Smooth muscle cell (in vitro differentiated cells): Measurements from ENCODE around the gene PRKCB. TPM values are rescaled to one million over a fixed set of nuclear protein-coding genes. Genes with fewer than 3 reads are reported as not detected.
A peak's percentile ranks its signal among the peaks of the same experiment; 100 is the strongest.

Experiments
- DNase-seq: peaks from one replicate; lab custom pipeline; 2025; ENCODE audit not compliant: unreplicated experiment; lab: John Stamatoyannopoulos, UW
- H2AFZ ChIP-seq: fragments of 200-600 bp; sonication (generic); 2 replicates; pipeline ENCODE4 v1.6.0; 2016; ENCODE audit warnings: antibody characterized with exemption, low read depth, mild to moderate bottlenecking
- H3F3A ChIP-seq: fragments of 200-600 bp; sonication (generic); 2 replicates; pipeline ENCODE4 v1.6.0; 2017; ENCODE audit warnings: antibody characterized with exemption, low read depth
- H3K27ac ChIP-seq: fragments of 200-600 bp; sonication (generic); 2 replicates; pipeline ENCODE4 v1.5.1; 2016; ENCODE audit warnings: low read depth, mild to moderate bottlenecking
- H3K27me3 ChIP-seq: fragments of 200-600 bp; sonication (generic); 2 replicates; pipeline ENCODE4 v1.6.1; 2016; ENCODE audit warnings: low read depth, mild to moderate bottlenecking
- H3K36me3 ChIP-seq: fragments of 200-600 bp; sonication (generic); 2 replicates; pipeline ENCODE4 v1.5.1; 2016; ENCODE audit warnings: low read depth
- H3K4me1 ChIP-seq: fragments of 200-600 bp; sonication (generic); 2 replicates; pipeline ENCODE4 v1.5.1; 2016; ENCODE audit warnings: low read depth
- H3K4me2 ChIP-seq: fragments of 200-600 bp; sonication (generic); 2 replicates; pipeline ENCODE4 v1.6.0; 2016; ENCODE audit warnings: mild to moderate bottlenecking
- H3K4me3 ChIP-seq: fragments of 200-600 bp; sonication (generic); 2 replicates; pipeline ENCODE4 v1.5.1; 2016; ENCODE audit warnings: mild to moderate bottlenecking
- H3K79me2 ChIP-seq: fragments of 200-600 bp; sonication (generic); 2 replicates; pipeline ENCODE4 v1.6.0; 2016; ENCODE audit warnings: low read depth, mild to moderate bottlenecking
- H3K9ac ChIP-seq: fragments of 200-600 bp; sonication (generic); 2 replicates; pipeline ENCODE4 v1.6.0; 2016; ENCODE audit warnings: low read depth
- H3K9me3 ChIP-seq: fragments of 200-600 bp; sonication (generic); replicated peaks from 2 replicates; pipeline ENCODE4 v1.5.1; 2016; ENCODE audit warnings: low read depth
- H4K20me1 ChIP-seq: fragments of 200-600 bp; sonication (generic); 2 replicates; pipeline ENCODE4 v1.6.0; 2016; ENCODE audit warnings: low read depth
- WGBS: methylation state at CpG from one replicate; pipeline ENCODE4 v1.1.7; 2016; ENCODE audit warnings: low lambda C conversion rate; 5-methylcytosine and 5-hydroxymethylcytosine counted together
- polyA plus RNA-seq: library from polyadenylated mRNA; unstranded; fragments of >200 nt; fragmentation: Nextera tagmentation; extraction: Ambion mirVana; gene quantifications from 2 replicates; pipeline ENCODE4 v1.2.1, GENCODE V29; 2016
- total RNA-seq: library from RNA; depleted of rRNA; stranded (reverse); fragments of >200 nt; gene quantifications from 2 replicates; pipeline ENCODE4 v1.2.3, GENCODE V29; 2014
- TF ChIP-seq, protein P1 (sequence below): fragments of 200-600 bp; sonication (generic); IDR thresholded peaks from 2 replicates; pipeline ENCODE4 v1.5.1; 2017; ENCODE audit warnings: borderline replicate concordance, mild to moderate bottlenecking, antibody characterized with exemption; ENCODE audit not compliant: insufficient read depth, poor library complexity, severe bottlenecking

PRKCB gene
- total and polyA plus RNA-seq, 2 experiments from 2014 or later, result 0.36 TPM; not detected in 1

DNA sequence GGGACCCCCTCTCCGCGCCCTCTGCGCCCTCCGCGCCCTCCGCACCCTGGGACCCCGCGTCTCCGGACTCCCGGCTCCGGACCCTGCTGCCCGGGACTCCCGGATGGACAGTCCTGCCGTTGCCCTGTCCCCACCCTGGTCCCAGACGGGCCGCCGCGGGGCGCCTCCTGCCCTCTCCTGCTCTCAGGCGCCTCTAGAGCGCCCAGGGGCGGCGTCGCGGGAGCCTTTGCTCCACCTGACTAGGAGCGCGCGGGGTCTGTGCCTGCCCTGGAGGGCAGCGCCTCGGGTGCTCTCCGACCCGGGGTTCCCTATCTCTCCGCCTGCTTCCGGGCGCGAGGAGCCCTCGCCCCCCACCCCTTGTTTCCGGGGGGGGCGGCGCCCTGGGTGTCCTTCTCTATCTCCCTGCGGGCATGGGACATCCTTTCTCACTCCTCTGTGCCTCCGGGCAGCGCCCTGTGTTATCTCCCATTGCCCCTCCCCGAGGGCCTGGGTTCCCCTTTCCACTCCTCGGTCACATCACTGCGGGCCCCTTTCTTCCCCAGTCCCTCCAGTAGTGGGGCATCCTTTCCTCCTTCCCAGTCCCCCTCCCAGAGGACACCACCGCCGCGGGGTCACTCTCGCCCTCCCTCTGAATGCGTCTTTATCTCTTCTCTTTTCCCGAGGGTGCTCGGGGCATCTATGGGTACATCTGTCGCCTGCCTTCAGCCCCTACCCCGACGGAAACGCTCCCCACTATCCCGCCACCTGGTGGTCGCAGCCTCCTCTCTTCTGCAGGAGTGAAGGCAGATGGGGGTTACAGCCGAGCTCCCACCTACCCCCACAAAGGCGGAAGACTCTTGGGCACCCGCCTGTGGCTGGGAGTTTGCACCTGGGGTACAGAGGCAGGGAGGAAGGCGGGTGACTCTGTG lies 875 bp downstream of the PRKCB start:
- H3K27me3 ChIP-seq, result peaks cover 82% of the 10 kb centered on the region
- H3K36me3 ChIP-seq, result no peaks in the 10 kb centered on the region
- H4K20me1 ChIP-seq, result no peaks in the 10 kb centered on the region
- DNase-seq, result no peak
- H3K4me2 ChIP-seq, result peak overlapping the region; percentile 81
- H3F3A ChIP-seq, result no peaks in the 10 kb centered on the region
- no peak overlapping the region for H2AFZ ChIP-seq
- no peak overlapping the region for H3K9ac ChIP-seq
- H3K79me2 ChIP-seq, result no peaks in the 10 kb centered on the region
- peaks cover 4% of the 10 kb centered on the region for H3K4me1 ChIP-seq
- H3K27ac ChIP-seq, result no peak overlapping the region
- peak overlapping the region; percentile 39 for H3K4me3 ChIP-seq
- 11% methylated on average over 38 of the region's 63 CpGs for WGBS
- H3K9me3 ChIP-seq, result no peaks in the 10 kb centered on the region
- TF ChIP-seq, protein P1, sequence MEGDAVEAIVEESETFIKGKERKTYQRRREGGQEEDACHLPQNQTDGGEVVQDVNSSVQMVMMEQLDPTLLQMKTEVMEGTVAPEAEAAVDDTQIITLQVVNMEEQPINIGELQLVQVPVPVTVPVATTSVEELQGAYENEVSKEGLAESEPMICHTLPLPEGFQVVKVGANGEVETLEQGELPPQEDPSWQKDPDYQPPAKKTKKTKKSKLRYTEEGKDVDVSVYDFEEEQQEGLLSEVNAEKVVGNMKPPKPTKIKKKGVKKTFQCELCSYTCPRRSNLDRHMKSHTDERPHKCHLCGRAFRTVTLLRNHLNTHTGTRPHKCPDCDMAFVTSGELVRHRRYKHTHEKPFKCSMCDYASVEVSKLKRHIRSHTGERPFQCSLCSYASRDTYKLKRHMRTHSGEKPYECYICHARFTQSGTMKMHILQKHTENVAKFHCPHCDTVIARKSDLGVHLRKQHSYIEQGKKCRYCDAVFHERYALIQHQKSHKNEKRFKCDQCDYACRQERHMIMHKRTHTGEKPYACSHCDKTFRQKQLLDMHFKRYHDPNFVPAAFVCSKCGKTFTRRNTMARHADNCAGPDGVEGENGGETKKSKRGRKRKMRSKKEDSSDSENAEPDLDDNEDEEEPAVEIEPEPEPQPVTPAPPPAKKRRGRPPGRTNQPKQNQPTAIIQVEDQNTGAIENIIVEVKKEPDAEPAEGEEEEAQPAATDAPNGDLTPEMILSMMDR, result no peak

DNA sequence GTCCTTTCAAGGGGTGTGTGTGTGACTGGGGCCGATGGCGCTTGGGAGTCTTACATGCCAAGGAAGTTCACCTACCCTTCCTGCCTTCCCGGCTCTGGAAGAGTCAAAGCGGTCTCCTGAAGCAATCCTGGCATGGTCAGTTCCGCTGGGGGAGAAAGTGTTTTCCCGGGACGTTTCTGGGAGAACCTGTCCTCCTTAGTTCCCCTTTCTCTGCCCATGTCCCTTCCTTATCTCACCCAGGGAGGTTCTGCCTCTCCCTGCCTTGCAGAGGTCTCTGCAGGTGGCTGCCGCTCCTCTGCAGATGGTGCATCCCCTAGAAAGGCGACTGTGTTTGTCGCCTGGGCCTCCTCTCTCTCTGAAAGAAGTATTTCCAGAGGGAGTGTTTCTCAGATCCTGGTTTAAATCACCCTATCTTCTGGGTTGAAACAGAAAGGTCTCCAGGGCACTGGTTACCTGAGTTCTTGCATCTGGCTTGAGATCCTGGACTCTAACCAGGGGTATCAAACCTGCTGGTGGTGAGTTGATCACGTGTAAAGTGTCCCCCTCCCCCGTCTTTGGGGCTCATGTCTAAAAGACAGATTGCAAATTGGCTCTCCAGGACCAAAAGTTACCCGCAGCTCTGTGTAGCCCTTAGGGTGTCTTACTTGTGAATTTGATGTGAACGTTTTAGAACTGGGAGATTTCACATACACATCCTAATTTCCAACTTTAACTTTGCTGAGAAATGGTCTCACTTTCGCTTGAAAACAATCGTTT lies 1.9 kb downstream of the PRKCB start:
- H3K27ac ChIP-seq, result no peak overlapping the region
- peaks cover 91% of the 10 kb centered on the region for H3K27me3 ChIP-seq
- no peak overlapping the region for H2AFZ ChIP-seq
- no peak for DNase-seq
- H3K79me2 ChIP-seq, result no peaks in the 10 kb centered on the region
- no peaks in the 10 kb centered on the region for H4K20me1 ChIP-seq
- 62% methylated on average over 16 of the region's 16 CpGs for WGBS
- no peaks in the 10 kb centered on the region for H3K36me3 ChIP-seq
- no peak overlapping the region for H3K4me2 ChIP-seq
- no peak overlapping the region for H3K4me3 ChIP-seq
- no peaks in the 10 kb centered on the region for H3K9me3 ChIP-seq
- TF ChIP-seq, protein P1, result no peak
- H3K9ac ChIP-seq, result no peak overlapping the region
- H3K4me1 ChIP-seq, result peaks cover 4% of the 10 kb centered on the region
- H3F3A ChIP-seq, result no peaks in the 10 kb centered on the region

DNA sequence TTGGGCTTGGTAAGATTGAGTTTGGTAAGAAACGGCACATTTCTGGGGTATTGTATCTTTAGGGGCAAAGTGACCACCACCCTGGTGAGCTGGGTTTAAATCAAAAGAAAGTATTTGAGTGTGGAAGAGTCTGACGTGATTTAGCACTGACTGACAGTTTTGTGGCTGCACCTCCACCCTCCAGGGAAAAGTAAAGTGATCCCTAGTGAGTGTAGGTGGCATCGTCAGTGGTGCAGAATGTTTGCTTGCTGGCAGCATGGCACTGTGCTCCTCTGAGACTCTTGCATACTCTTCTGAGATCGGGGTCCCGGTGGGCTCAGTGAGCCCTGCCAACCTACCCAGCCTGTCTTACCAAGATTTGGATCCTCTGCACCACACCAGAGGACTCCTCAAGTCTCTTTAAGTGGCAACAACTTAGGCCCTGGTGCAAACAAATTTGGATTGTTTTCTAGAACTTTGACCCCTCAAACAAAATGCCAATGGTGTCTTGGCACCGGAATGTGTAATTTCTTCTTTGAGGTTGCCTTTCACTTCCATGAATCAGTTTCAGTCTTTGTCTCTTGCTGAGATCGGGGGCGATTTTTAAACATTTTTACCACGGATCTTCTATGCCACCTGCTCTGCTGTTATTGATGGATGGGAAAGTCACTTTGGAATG lies 2.8 kb downstream of the PRKCB start:
- Histone ChIP-seq H3K79me2 (no peaks in the 10 kb centered on the region), H3K9me3 (no peaks in the 10 kb centered on the region), H3K9ac (no peak overlapping the region), H4K20me1 (no peaks in the 10 kb centered on the region), H3K4me3 (no peak overlapping the region), H2AFZ (no peak overlapping the region), H3K4me1 (peaks cover 4% of the 10 kb centered on the region), H3F3A (no peaks in the 10 kb centered on the region), H3K4me2 (no peak overlapping the region), H3K36me3 (no peaks in the 10 kb centered on the region), H3K27me3 (peaks cover 93% of the 10 kb centered on the region), H3K27ac (no peak overlapping the region)
- WGBS, result 84% methylated on average over 9 of the region's 9 CpGs
- no peak for DNase-seq
- TF ChIP-seq, protein P1, result no peak
